ENCODE data around the gene ABCD3. TPM values are rescaled to one million over a fixed set of nuclear protein-coding genes. Genes with fewer than 3 reads are reported as not detected.

ABCD3 gene
- total RNA-seq, 4 donors from 2014 or later: 37.2 to 88.3 (median 58.1) TPM

- WGBS, 2 donors (ENCODE audit: low coverage in 1 of 2): 86 to 87% methylated on average over 2 of the region's 2 CpGs
- H3K27ac ChIP-seq: no peak overlapping the region
- TF ChIP-seq EP300 (IDR thresholded peaks at IDR 0.05; ENCODE audit: low read depth): no peak
- TF ChIP-seq POLR2A (IDR thresholded peaks at IDR 0.05): no peak
- no peak for TF ChIP-seq CTCF (IDR thresholded peaks at IDR 0.05)
- no peak for TF ChIP-seq POLR2AphosphoS5 (IDR thresholded peaks at IDR 0.05)
- no peak overlapping the region for H3K4me3 ChIP-seq
- H3K27me3 ChIP-seq: no peaks in the 10 kb centered on the region
- intact Hi-C loops (cut with DNase I; ENCODE audit: low total_unique reads) (no loop called here), in situ Hi-C loops (cut with MboI; ENCODE audit: low pct_ligation_motif_present in 1 of 4, low pct_unique_long_range_greater_than_20kb in 1 of 4, low sequenced_read_pairs in 3 of 4) (loop anchor here in 2 of 4 donors (25.0 kb wide), 2 partner anchors 394 to 419 kb away; no protein-coding TSS in a partner anchor)
- peaks cover 0 to under 1% of the 10 kb centered on the region in 2 donors for H3K9me3 ChIP-seq
- peaks cover 0 to 8% (median 3%) of the 10 kb centered on the region in 4 donors for H3K4me1 ChIP-seq
- DNase-seq: no peak
- peaks cover 0 to 13% (median 4%) of the 10 kb centered on the region in 4 donors for H3K36me3 ChIP-seq
These were observed 38.5 kb downstream of the ABCD3 start for GRCh38 chr1:94456736-94457135.

GRCh38 chr1:94462606-94463005, 44.4 kb downstream of the ABCD3 start:
- intact Hi-C loops (cut with DNase I; ENCODE audit: low total_unique reads) (no loop called here), in situ Hi-C loops (cut with MboI; ENCODE audit: low pct_ligation_motif_present in 1 of 4, low pct_unique_long_range_greater_than_20kb in 1 of 4, low sequenced_read_pairs in 3 of 4) (loop anchor here in 3 of 4 donors (10.0 to 25.0 kb wide), 3 partner anchors 398 to 425 kb away; no protein-coding TSS in a partner anchor)
- Histone ChIP-seq H3K9me3 (no peaks in the 10 kb centered on the region), H3K27me3 (no peaks in the 10 kb centered on the region), H3K36me3 (peaks cover 0 to 24% (median 12%) of the 10 kb centered on the region in 4 donors), H3K4me1 (peaks cover 7 to 31% (median 18%) of the 10 kb centered on the region in 4 donors), H3K27ac (peak overlapping the region; percentile 38 to 69 (median 60)), H3K4me3 (no peak overlapping the region)
- DNase-seq: no peak
- 43 to 61% methylated on average over 2 of the region's 2 CpGs for WGBS, 2 donors (ENCODE audit: low coverage in 1 of 2)
- TF ChIP-seq CTCF (IDR thresholded peaks at IDR 0.05): no peak
- no peak for TF ChIP-seq EP300 (IDR thresholded peaks at IDR 0.05; ENCODE audit: low read depth)
- no peak for TF ChIP-seq POLR2AphosphoS5 (IDR thresholded peaks at IDR 0.05)

- H3K4me3 ChIP-seq: no peak overlapping the region
- 76 to 80% methylated on average over 3 of the region's 3 CpGs for WGBS, 2 donors (ENCODE audit: low coverage in 1 of 2)
- H3K36me3 ChIP-seq: peaks cover 0 to 28% (median 12%) of the 10 kb centered on the region in 4 donors
- intact Hi-C loops (cut with DNase I; ENCODE audit: low total_unique reads): no loop called here
- H3K9me3 ChIP-seq: no peaks in the 10 kb centered on the region
- H3K4me1 ChIP-seq: peaks cover 7 to 31% (median 18%) of the 10 kb centered on the region in 4 donors
- TF ChIP-seq POLR2AphosphoS5 (IDR thresholded peaks at IDR 0.05): no peak
- TF ChIP-seq CTCF (IDR thresholded peaks at IDR 0.05): no peak
- TF ChIP-seq POLR2A (IDR thresholded peaks at IDR 0.05): no peak
- no peak for TF ChIP-seq EP300 (IDR thresholded peaks at IDR 0.05; ENCODE audit: low read depth)
- no peak for DNase-seq
- in situ Hi-C loops (cut with MboI; ENCODE audit: low pct_ligation_motif_present in 1 of 4, low pct_unique_long_range_greater_than_20kb in 1 of 4, low sequenced_read_pairs in 3 of 4): loop anchor here in 3 of 4 donors (10.0 to 25.0 kb wide), 3 partner anchors 398 to 426 kb away; no protein-coding TSS in a partner anchor
- H3K27me3 ChIP-seq: no peaks in the 10 kb centered on the region
- H3K27ac ChIP-seq: peak overlapping the region; percentile 38 to 69 (median 60)
These were observed 45.0 kb downstream of the ABCD3 start for GRCh38 chr1:94463056-94463764.

GRCh38 chr1:94463765-94464330, 45.7 kb downstream of the ABCD3 start:
- intact Hi-C loops (cut with DNase I; ENCODE audit: low total_unique reads): no loop called here
- Histone ChIP-seq H3K27ac (peak overlapping the region; percentile 38 to 69 (median 60)), H3K4me3 (no peak overlapping the region), H3K27me3 (no peaks in the 10 kb centered on the region), H3K36me3 (peaks cover 0 to 28% (median 12%) of the 10 kb centered on the region in 4 donors), H3K9me3 (no peaks in the 10 kb centered on the region), H3K4me1 (peaks cover 7 to 31% (median 18%) of the 10 kb centered on the region in 4 donors)
- TF ChIP-seq POLR2AphosphoS5 (IDR thresholded peaks at IDR 0.05) (no peak), EP300 (IDR thresholded peaks at IDR 0.05; ENCODE audit: low read depth) (no peak), POLR2A (IDR thresholded peaks at IDR 0.05) (no peak), CTCF (IDR thresholded peaks at IDR 0.05) (peak; percentile 50 to 71 (median 57))
- in situ Hi-C loops (cut with MboI; ENCODE audit: low pct_ligation_motif_present in 1 of 4, low pct_unique_long_range_greater_than_20kb in 1 of 4, low sequenced_read_pairs in 3 of 4): loop anchor here in 3 of 4 donors (10.0 to 25.0 kb wide), 3 partner anchors 399 to 427 kb away; no protein-coding TSS in a partner anchor
- WGBS, 2 donors (ENCODE audit: low coverage in 1 of 2): 53% methylated on average over 2 to 3 of the region's 3 CpGs
- DNase-seq: no peak
